ENCODE data around the gene NKX1-1.
"Not testable (repeated sequence)": the region's sequence is repeated elsewhere in the genome, so short reads cannot be mapped to it uniquely, and the experiment has no call there.

The NKX1-1 gene

GRCh38 chr4:1403591-1404572 is 2.4 kb downstream of the NKX1-1 start:
- no peak for DNase-seq

GRCh38 chr4:1403177-1403583 is 3.1 kb downstream of the NKX1-1 start:
- no peak for DNase-seq

- DNase-seq = no peak
Observed at GRCh38 chr4:1402516-1403091, 3.6 kb downstream of the NKX1-1 start.

- DNase-seq = no peak
Observed at GRCh38 chr4:1402021-1402515, 4.2 kb downstream of the NKX1-1 start.

- DNase-seq = no peak
Observed at GRCh38 chr4:1401409-1402020, 4.7 kb downstream of the NKX1-1 start.

GRCh38 chr4:1400831-1401408 is 5.3 kb downstream of the NKX1-1 start:
- DNase-seq = no peak

GRCh38 chr4:1400191-1400805 is 5.9 kb downstream of the NKX1-1 start:
- DNase-seq = no peak

GRCh38 chr4:1399508-1400190 is 6.6 kb downstream of the NKX1-1 start:
- no peak for DNase-seq

GRCh38 chr4:1398681-1399507 is 7.3 kb downstream of the NKX1-1 start:
- no peak for DNase-seq

- DNase-seq = no peak
Observed at GRCh38 chr4:1396806-1397455, 9.3 kb downstream of the NKX1-1 start.

- DNase-seq = no peak
Observed at GRCh38 chr4:1395941-1396805, 10.1 kb downstream of the NKX1-1 start.

- DNase-seq = not testable (repeated sequence)
Observed at GRCh38 chr4:1395389-1395820, 10.8 kb downstream of the NKX1-1 start.

GRCh38 chr4:1394554-1395388 is 11.5 kb downstream of the NKX1-1 start:
- not testable (repeated sequence) for DNase-seq

GRCh38 chr4:1393866-1394265 is 12.4 kb downstream of the NKX1-1 start:
- no peak for DNase-seq

- DNase-seq = not testable (repeated sequence)
Observed at GRCh38 chr4:1393363-1393762, 12.9 kb downstream of the NKX1-1 start.

- no peak for DNase-seq
Observed at GRCh38 chr4:1385373-1386340, 20.6 kb downstream of the NKX1-1 start.

GRCh38 chr4:1384675-1385372 is 21.4 kb downstream of the NKX1-1 start:
- no peak for DNase-seq
